DND-41 (cell line): ENCODE measurements around the gene PTPRD.
"Not testable (repeated sequence)": the region's sequence is repeated elsewhere in the genome, so short reads cannot be mapped to it uniquely, and the experiment has no call there.

ENCODE experiments used
- ATAC-seq: fragments of 200-7000 bp; cut with Tn5 transposase; 3 replicates; pipeline ENCODE4 v1.9.1; 2021; ENCODE audit warnings: low read depth; ENCODE audit not compliant: insufficient read depth
- DNase-seq: peaks from one replicate; pipeline ENCODE4 v3.0.0-alpha.2; 2020
- H2AFZ ChIP-seq: 2 replicates; pipeline ENCODE4 v1.6.0; 2012; ENCODE audit warnings: low read depth, low read length
- H3K27ac ChIP-seq: 2 replicates; pipeline ENCODE4 v1.5.1; 2012; ENCODE audit warnings: low read length, inconsistent platforms
- H3K27me3 ChIP-seq: fragments of 200-600 bp; sonication (generic); 2 replicates; pipeline ENCODE4 v1.6.0; 2012; ENCODE audit warnings: low read length, mild to moderate bottlenecking, inconsistent platforms; ENCODE audit not compliant: insufficient read depth, poor library complexity
- H3K36me3 ChIP-seq: 2 replicates; pipeline ENCODE4 v1.5.1; 2012; ENCODE audit warnings: low read length, inconsistent platforms; ENCODE audit not compliant: insufficient read depth
- H3K4me1 ChIP-seq: 2 replicates; pipeline ENCODE4 v1.5.1; 2012; ENCODE audit warnings: mild to moderate bottlenecking, low read length; ENCODE audit not compliant: insufficient read depth
- H3K4me2 ChIP-seq: 2 replicates; pipeline ENCODE4 v1.6.0; 2012; ENCODE audit warnings: mild to moderate bottlenecking, moderate library complexity, low read length, inconsistent platforms; ENCODE audit not compliant: insufficient read depth
- H3K4me3 ChIP-seq, 2 experiments: fragments of 200-600 bp in 1 of 2; shearing (Covaris generic) in 1 of 2; 2 replicates each; pipeline ENCODE4 v1.5.1; 2012 to 2016; ENCODE audit warnings: inconsistent platforms in 2 of 2, low read length in 2 of 2, mild to moderate bottlenecking in 2 of 2, low read depth in 1 of 2, moderate library complexity in 1 of 2
- H3K79me2 ChIP-seq: 2 replicates; pipeline ENCODE4 v1.6.0; 2012; ENCODE audit warnings: low read length, inconsistent platforms; ENCODE audit not compliant: insufficient read depth
- H3K9ac ChIP-seq: 2 replicates; pipeline ENCODE4 v1.6.0; 2012; ENCODE audit warnings: low read depth, mild to moderate bottlenecking, inconsistent platforms, low read length, moderate library complexity
- H3K9me3 ChIP-seq: 2 replicates; pipeline ENCODE4 v1.5.1; 2012; ENCODE audit warnings: low read length, moderate library complexity, mild to moderate bottlenecking, inconsistent platforms; ENCODE audit not compliant: insufficient read depth, severe bottlenecking
- H4K20me1 ChIP-seq: 2 replicates; pipeline ENCODE4 v1.6.0; 2012; ENCODE audit warnings: low read length; ENCODE audit not compliant: insufficient read depth
- CTCF ChIP-seq: IDR thresholded peaks from 2 replicates; pipeline ENCODE4 v1.5.1; 2012; ENCODE audit warnings: borderline replicate concordance, low read length, moderate library complexity, mild to moderate bottlenecking; ENCODE audit not compliant: poor library complexity, severe bottlenecking; ENCODE audit errors: extremely low read depth
- EZH2 ChIP-seq: IDR thresholded peaks from 3 replicates; pipeline ENCODE4 v1.6.1; 2012; ENCODE audit warnings: borderline replicate concordance, low read depth, mild to moderate bottlenecking, moderate library complexity, low read length, inconsistent platforms; ENCODE audit not compliant: severe bottlenecking

The PTPRD gene

DNA sequence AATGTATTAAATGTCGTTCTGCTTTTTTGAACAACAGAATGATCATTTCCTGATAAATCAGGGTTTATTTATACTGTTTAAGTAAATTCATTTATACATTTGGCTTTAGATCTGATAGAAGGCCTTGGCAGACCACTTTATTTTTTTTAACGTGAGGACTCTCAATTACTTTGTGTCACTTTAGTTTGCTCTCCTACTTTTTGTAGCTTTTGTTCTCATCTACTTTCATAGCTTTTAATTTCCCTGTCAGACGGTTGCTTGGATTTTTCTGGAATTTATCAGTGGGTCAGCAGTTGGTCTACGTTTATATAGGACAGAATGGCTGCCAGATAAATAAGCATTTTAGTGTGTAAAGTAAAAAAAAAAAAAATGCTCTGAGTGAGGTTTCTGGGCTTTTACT lies 1910.9 kb downstream of the PTPRD start:
- Histone ChIP-seq H3K9me3 (no peaks in the 10 kb centered on the region), H3K79me2 (no peaks in the 10 kb centered on the region), H3K4me1 (peaks cover 17% of the 10 kb centered on the region), H4K20me1 (no peaks in the 10 kb centered on the region), H3K9ac (no peak overlapping the region), H3K36me3 (no peaks in the 10 kb centered on the region), H3K4me3 (no peak overlapping the region), H2AFZ (no peak overlapping the region), H3K4me2 (no peak overlapping the region), H3K27me3 (no peaks in the 10 kb centered on the region), H3K27ac (no peak overlapping the region)
- ATAC-seq, result no peak
- no peak for TF ChIP-seq CTCF
- TF ChIP-seq EZH2, result no peak
- no peak for DNase-seq

GRCh38 chr9:8697565-8697964 lies 1915.2 kb downstream of the PTPRD start:
- Histone ChIP-seq H3K4me1 (peaks cover 21% of the 10 kb centered on the region), H3K27ac (0 out of 2 replicates have a peak overlapping the region, but pooled peaks have one; percentile 62)
- DNase-seq, ATAC-seq, H3K79me2 ChIP-seq, H3K4me3 ChIP-seq, H3K4me2 ChIP-seq, H3K9ac ChIP-seq, H3K9me3 ChIP-seq, H3K36me3 ChIP-seq, H3K27me3 ChIP-seq, H2AFZ ChIP-seq, H4K20me1 ChIP-seq: not testable (repeated sequence)

DNA sequence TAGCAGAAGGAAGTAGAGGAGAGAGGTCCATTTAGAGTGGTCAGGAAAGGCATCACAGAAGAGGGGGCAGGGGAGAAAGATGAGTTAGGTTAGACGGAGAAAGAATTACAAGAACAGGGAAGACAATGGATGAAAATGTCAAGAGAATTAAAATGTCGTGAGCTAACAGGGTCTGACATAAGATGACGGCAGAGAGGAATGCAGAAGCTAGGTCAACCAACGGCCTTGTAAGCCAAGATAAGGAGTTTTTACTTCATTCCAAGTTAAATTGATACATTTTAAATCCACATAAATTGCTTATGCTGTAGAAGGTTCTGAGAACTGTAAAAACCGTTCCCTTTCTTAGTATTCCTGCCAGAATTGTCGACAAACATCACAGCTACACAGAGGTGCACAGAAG lies 1916.3 kb downstream of the PTPRD start:
- H3K4me1 ChIP-seq, result peaks cover 21% of the 10 kb centered on the region
- H3K9ac ChIP-seq, result no peak overlapping the region
- DNase-seq (no peak), ATAC-seq (no peak)
- H3K4me3 ChIP-seq, result no peak overlapping the region
- no peak overlapping the region for H3K27ac ChIP-seq
- H3K79me2 ChIP-seq, result no peaks in the 10 kb centered on the region
- no peaks in the 10 kb centered on the region for H4K20me1 ChIP-seq
- no peaks in the 10 kb centered on the region for H3K9me3 ChIP-seq
- no peaks in the 10 kb centered on the region for H3K27me3 ChIP-seq
- no peak overlapping the region for H3K4me2 ChIP-seq
- no peaks in the 10 kb centered on the region for H3K36me3 ChIP-seq
- H2AFZ ChIP-seq, result no peak overlapping the region
- no peak for TF ChIP-seq CTCF
- TF ChIP-seq EZH2, result no peak

DNA sequence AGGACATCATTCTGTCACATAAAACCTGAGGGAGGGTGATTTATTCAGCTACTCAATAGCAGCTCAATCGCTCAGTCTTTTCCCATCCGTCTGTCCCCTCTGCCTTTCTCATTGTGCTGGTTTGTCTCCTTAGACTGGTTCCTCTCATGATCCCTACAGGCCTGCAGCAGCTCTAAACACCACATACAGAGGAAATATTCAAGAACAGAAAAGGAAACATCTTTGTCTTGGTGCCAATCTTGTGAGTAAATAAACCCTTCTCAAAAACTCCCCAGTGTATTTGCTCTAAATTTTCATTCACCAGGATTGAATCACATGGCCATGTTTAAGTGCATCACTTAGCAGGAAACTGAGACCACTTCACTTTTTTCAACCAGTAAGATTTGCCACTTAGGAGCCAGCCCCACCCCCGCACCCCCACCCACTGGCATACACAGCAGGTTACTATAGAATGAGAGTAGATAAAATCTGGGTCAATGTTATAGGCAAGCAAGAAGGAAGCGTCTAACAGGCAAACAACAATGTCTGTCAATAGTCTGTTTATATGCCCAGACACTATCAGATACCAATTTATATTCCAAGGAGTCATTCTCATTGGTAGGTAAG lies 1917.7 kb downstream of the PTPRD start:
- no peak for DNase-seq
- H3K79me2 ChIP-seq, result no peaks in the 10 kb centered on the region
- TF ChIP-seq EZH2, result no peak
- TF ChIP-seq CTCF, result no peak
- H2AFZ ChIP-seq, result no peak overlapping the region
- no peaks in the 10 kb centered on the region for H3K27me3 ChIP-seq
- peaks cover 21% of the 10 kb centered on the region for H3K4me1 ChIP-seq
- ATAC-seq, result no peak
- H3K27ac ChIP-seq, result no peak overlapping the region
- H3K36me3 ChIP-seq, result no peaks in the 10 kb centered on the region
- no peaks in the 10 kb centered on the region for H4K20me1 ChIP-seq
- H3K4me2 ChIP-seq, result no peak overlapping the region
- no peak overlapping the region for H3K9ac ChIP-seq
- no peaks in the 10 kb centered on the region for H3K9me3 ChIP-seq
- no peak overlapping the region for H3K4me3 ChIP-seq
